Right lobe of liver (tissue), 6 donors: ENCODE results near the gene GTF2H4. TPM values are rescaled to one million over a fixed set of nuclear protein-coding genes. Genes with fewer than 3 reads are reported as not detected.
A peak's percentile ranks its signal among the peaks of the same experiment; 100 is the strongest.

Experiments
- ATAC-seq, 4 donors: fragments of 200-7000 bp; cut with Tn5 transposase; one replicate each; pipeline ENCODE4 v1.9.1; 2020; ENCODE audit warnings: mild to moderate bottlenecking in 4 of 4, moderate library complexity in 4 of 4
- DNase-seq, 3 donors: peaks; one replicate each; pipeline ENCODE4 v3.0.0-alpha.2; 2020
- H3K27ac ChIP-seq, 3 donors: fragments of 200-600 bp; one replicate each; pipeline ENCODE4 v1.8.0; 2022
- H3K27me3 ChIP-seq, 2 donors: fragments of 200-600 bp; one replicate each; pipeline ENCODE4 v1.8.0; 2022
- H3K36me3 ChIP-seq, 4 donors: fragments of 200-600 bp; sonication (generic) in 1 of 4; one replicate each; pipeline versions ENCODE4 v1.5.1 to v1.8.0; 2017 to 2022; ENCODE audit warnings: control low read depth in 1 of 4
- H3K4me1 ChIP-seq, 4 donors: fragments of 200-600 bp; sonication (generic) in 1 of 4; one replicate each; pipeline versions ENCODE4 v1.5.1 to v1.8.0; 2017 to 2022; ENCODE audit warnings: control low read depth in 1 of 4
- H3K4me3 ChIP-seq, 3 donors: fragments of 200-600 bp; one replicate each; pipeline ENCODE4 v1.8.0; 2022
- H3K9me3 ChIP-seq, 4 donors: fragments of 200-600 bp; sonication (generic) in 1 of 4; one replicate each; pipeline versions ENCODE4 v1.5.1 to v1.8.0; 2017 to 2022; ENCODE audit warnings: control low read depth in 1 of 4
- CTCF ChIP-seq, 4 donors: fragments of 200-600 bp in 3 of 4; fragments of 450-650 bp in 1 of 4; IDR thresholded peaks; one replicate each; pipeline versions ENCODE4 v1.5.1 to v1.8.0; 2016 to 2022; ENCODE audit warnings: antibody characterized with exemption in 4 of 4, mild to moderate bottlenecking in 2 of 4
- POLR2A ChIP-seq: fragments of 450-650 bp; IDR thresholded peaks from one replicate; pipeline ENCODE4 v1.6.1; 2017; ENCODE audit warnings: antibody characterized with exemption, mild to moderate bottlenecking
- WGBS: methylation state at CpG from one replicate; pipeline ENCODE4 v1.1.6; 2018; ENCODE audit warnings: low coverage, low lambda C conversion rate; ENCODE audit not compliant: insufficient coverage; ENCODE audit errors: missing lambda C conversion rate; 5-methylcytosine and 5-hydroxymethylcytosine counted together
- intact Hi-C, 2 donors: fragments of 100-400 bp; cut with DNase I; formaldehyde crosslinking; loops; one replicate each; pipeline versions ENCODE4 v1.11.2 to v1.14.1; 2022
- total RNA-seq, 6 experiments: library from RNA; depleted of rRNA in 2 of 6; stranded (reverse); fragments of >200 nt in 2 of 6; fragmentation: NEBNext Ultra II Directional in 3 of 6; extraction: Animal tissue kit (Norgen Biotek cat#: 25700) in 3 of 6; gene quantifications; one replicate each; pipeline versions ENCODE4 v1.1.0 to v1.2.4, GENCODE V29; 2016 to 2023
- donor health status: DM: no; HTN: yes; CAD: no.
- donor health status: DM: no; HTN: no; CAD: no.
- donor health status: DM: no; HTN: no; CAD: no.
- donor health status: DM: no; HTN: yes; CAD: no.
- donor health status: DM: no; HTN: yes; CAD: no.

GTF2H4 gene
- total RNA-seq, 6 experiments from 2014 or later: 3.6 to 21.1 (median 17.3) TPM

GRCh38 chr6:30894935-30895334, 13.1 kb upstream of the GTF2H4 start:
- DNase-seq (no peak), ATAC-seq (no peak)
- WGBS: 96% methylated on average over 3 of the region's 3 CpGs
- H3K9me3 ChIP-seq: no peaks in the 10 kb centered on the region
- H3K27me3 ChIP-seq: no peaks in the 10 kb centered on the region
- no peaks in the 10 kb centered on the region for H3K36me3 ChIP-seq
- H3K27ac ChIP-seq: no peak overlapping the region
- intact Hi-C loops: no loop called here
- H3K4me1 ChIP-seq: no peaks in the 10 kb centered on the region
- H3K4me3 ChIP-seq: no peak overlapping the region
- TF ChIP-seq POLR2A (no peak), CTCF (IDR thresholded peaks at IDR 0.05) (no peak)

GRCh38 chr6:30895343-30895742, 12.7 kb upstream of the GTF2H4 start:
- ATAC-seq (no peak), DNase-seq (no peak)
- intact Hi-C loops: no loop called here
- TF ChIP-seq POLR2A (no peak), CTCF (IDR thresholded peaks at IDR 0.05) (no peak)
- Histone ChIP-seq H3K27ac (no peak overlapping the region), H3K9me3 (no peaks in the 10 kb centered on the region), H3K4me3 (no peak overlapping the region), H3K4me1 (no peaks in the 10 kb centered on the region), H3K27me3 (no peaks in the 10 kb centered on the region), H3K36me3 (no peaks in the 10 kb centered on the region)
- WGBS: 91% methylated on average over 7 of the region's 10 CpGs

- ATAC-seq (no peak), DNase-seq (peak in 1 of 3 donors; percentile 27)
- 100% methylated on average over 1 of the region's 13 CpGs for WGBS
- intact Hi-C loops: no loop called here
- Histone ChIP-seq H3K4me1 (no peaks in the 10 kb centered on the region), H3K4me3 (no peak overlapping the region), H3K27ac (no peak overlapping the region), H3K27me3 (no peaks in the 10 kb centered on the region), H3K9me3 (no peaks in the 10 kb centered on the region), H3K36me3 (no peaks in the 10 kb centered on the region)
- TF ChIP-seq CTCF (IDR thresholded peaks at IDR 0.05) (no peak), POLR2A (no peak)
These were observed 11.5 kb upstream of the GTF2H4 start for GRCh38 chr6:30896541-30896940.

- WGBS: 58% methylated on average over 3 of the region's 16 CpGs
- Histone ChIP-seq H3K36me3 (no peaks in the 10 kb centered on the region), H3K9me3 (no peaks in the 10 kb centered on the region), H3K4me3 (no peak overlapping the region), H3K27me3 (no peaks in the 10 kb centered on the region), H3K27ac (no peak overlapping the region), H3K4me1 (no peaks in the 10 kb centered on the region)
- intact Hi-C loops: no loop called here
- no peak for ATAC-seq
- DNase-seq: peak in 1 of 3 donors; percentile 24
- no peak for TF ChIP-seq POLR2A
- TF ChIP-seq CTCF (IDR thresholded peaks at IDR 0.05): no peak
These were observed 10.1 kb upstream of the GTF2H4 start for GRCh38 chr6:30897882-30898281.
